HG02973 (cell line): ENCODE data around the gene P4HTM.

Source experiments
- ATAC-seq: cut with Tn5 transposase; IDR thresholded peaks from one replicate; pipeline ENCODE4 v1.9.1; 2021; ENCODE audit warnings: moderate library complexity; ENCODE audit not compliant: unreplicated experiment

The P4HTM gene, protein sequence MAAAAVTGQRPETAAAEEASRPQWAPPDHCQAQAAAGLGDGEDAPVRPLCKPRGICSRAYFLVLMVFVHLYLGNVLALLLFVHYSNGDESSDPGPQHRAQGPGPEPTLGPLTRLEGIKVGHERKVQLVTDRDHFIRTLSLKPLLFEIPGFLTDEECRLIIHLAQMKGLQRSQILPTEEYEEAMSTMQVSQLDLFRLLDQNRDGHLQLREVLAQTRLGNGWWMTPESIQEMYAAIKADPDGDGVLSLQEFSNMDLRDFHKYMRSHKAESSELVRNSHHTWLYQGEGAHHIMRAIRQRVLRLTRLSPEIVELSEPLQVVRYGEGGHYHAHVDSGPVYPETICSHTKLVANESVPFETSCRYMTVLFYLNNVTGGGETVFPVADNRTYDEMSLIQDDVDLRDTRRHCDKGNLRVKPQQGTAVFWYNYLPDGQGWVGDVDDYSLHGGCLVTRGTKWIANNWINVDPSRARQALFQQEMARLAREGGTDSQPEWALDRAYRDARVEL

DNA sequence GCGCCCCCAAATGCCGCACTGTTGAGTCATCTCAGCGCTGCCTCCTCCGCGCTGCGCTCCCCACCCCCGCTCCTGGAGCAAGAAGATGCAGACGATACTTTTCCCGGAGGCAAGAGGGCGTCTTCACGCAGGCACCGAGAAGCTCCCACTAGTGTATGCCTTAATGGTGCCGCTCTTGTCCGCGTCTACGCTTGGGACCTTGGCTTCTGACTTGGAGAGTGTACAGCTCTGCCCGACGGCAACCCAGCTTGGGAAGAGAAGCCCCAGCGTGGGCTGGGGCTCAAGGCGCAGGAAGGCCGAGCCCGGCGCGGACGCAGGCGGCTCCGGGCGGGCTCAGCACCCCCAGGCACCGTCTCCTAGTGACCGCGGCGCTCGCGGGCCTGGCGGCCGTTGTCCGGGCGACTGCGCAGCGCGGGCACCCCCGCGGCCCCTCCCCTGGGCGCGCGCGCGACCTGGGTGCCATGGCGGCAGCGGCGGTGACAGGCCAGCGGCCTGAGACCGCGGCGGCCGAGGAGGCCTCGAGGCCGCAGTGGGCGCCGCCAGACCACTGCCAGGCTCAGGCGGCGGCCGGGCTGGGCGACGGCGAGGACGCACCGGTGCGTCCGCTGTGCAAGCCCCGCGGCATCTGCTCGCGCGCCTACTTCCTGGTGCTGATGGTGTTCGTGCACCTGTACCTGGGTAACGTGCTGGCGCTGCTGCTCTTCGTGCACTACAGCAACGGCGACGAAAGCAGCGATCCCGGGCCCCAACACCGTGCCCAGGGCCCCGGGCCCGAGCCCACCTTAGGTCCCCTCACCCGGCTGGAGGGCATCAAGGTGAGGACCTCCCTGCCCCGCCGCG, at the start of gene P4HTM:
TSS of gene P4HTM (plus strand) at position 446 of the 840 bp plus-strand sequence. CDS start at position 462, 16 bp downstream.
- ATAC-seq = peak; percentile 47

DNA sequence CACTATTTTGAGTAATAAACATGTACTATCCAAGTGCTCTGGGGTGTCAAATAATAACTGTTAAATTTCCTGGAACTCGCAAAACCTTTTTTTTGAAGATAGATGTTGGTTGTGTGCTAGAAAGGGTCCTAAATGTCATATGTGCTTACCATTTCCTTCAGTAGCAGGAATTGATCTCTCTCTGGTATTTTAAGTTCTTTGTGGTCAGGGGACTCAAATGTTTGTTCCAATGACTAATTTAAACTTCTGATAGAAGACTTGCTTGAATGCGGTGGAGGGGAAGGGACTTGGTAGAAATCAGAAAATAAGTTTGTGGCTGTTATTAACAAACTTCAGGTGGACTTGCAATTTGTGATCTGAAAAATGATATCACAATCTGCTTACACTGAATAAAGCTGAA, 44.6 kb upstream of the P4HTM start:
- no peak for ATAC-seq

DNA sequence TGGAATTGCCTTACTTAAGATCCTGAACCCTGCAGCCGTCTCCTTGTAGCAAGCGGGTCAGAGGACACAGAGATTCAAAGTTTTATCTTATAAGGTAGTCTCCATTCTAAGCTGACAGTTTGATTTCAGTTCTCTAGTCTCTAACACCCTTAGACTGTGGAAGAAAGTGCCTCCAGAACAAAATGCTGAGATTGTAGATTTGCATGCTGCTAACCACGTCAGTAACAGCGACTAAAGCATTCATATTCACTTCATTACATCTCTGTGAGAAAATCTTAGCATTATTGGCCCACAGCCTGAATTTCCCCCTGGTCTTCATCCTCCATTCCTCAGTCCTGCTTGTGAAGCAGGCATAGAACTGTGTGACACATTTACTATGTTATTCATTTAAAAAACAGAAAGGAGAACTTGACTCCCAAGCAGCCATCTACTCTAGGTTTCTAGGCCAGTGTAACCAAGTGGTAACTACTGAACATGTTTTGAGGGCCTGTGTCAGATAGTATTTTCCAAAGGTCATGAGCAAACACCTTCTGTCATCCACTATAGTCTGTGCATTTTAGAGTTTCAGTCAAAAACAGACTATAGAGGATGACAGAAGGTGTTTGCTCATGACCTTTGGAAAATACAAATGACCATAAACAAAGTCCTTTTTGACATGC, 44.0 kb upstream of the P4HTM start:
- ATAC-seq = no peak

DNA sequence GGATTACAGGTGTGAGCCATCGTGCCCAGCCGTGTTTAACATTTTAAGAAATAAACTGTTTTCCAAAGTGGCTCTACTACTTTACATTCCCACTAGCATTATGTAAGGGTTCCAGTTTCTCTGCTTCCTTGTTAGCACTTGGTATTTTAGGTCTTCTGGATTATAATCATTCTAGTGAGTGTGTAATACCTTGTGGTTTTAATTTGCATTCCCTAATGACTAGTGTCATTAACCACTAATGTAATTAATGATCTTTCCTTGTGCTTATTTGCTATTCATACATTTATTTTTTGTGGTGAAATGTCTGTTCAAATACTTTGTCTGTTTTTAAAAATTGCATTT, 40.7 kb upstream of the P4HTM start:
- no peak for ATAC-seq

GRCh38 chr3:48950051-48950450, 40.0 kb upstream of the P4HTM start:
- no peak for ATAC-seq

- no peak for ATAC-seq
Observed at GRCh38 chr3:48951764-48952163, 38.3 kb upstream of the P4HTM start.

DNA sequence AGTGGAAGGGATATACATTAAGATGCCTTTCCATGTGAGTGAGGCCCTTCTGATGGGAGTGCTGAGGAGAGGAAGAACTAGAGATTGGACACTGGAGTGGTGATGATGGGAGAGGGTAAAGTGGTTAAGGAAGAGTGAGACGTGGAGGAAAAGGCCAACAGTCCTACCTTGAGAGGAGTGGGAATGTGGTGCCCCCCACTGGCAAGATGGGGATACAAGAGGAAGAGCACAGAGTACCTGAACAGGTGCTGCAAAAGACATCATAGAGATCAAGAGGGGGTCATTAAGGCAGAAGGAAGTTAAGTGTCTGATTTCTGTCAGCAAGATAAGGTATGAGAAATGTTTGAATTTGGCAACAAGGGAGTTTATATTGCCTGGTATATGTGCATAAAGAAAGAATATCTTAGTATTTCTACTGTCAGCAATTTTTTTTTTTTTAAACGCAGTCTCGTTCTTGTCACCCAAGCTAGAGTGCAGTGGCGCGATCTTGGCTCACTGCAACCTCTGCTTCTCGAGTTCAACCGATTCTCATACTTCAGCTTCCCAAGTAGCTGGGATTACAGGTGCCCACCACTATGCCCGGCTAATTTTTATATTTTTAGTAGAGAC, 37.4 kb upstream of the P4HTM start:
- no peak for ATAC-seq

DNA sequence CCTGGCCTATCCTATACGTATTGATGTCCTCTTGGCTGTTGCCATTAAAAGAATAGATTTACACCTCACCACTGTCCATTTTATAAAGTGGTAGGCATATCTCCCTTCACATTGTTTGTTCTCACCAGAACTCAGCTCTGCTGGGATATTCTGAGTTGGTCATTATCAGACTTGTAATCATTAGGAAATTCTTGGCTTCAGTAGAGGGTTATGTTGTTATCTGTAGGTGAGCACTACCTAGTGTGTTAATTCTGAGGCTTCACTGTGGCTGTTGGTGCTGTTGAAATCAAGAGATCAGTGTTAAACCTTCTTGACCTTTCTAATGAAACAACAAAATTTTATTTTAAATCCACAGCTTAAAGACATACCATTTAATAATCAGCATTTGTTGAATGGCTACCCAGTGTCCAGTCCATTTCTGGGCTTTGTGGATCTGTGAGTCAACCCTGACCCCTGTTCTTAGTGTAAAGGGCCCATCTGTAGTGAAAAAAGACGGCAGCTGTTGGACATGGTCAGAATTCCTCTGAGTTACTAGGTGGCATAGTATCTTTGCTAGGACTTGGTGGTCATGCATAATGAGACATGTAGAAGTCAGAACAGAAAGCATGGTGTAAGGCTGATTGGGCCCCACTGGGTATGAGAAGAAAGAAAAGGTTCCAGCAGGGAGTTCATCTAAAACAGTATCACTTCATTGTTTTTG, 32.9 kb upstream of the P4HTM start:
- no peak for ATAC-seq

GRCh38 chr3:48960841-48961413, 29.1 kb upstream of the P4HTM start:
- no peak for ATAC-seq

- ATAC-seq = no peak
Observed at GRCh38 chr3:48962340-48962739, 27.7 kb upstream of the P4HTM start.

DNA sequence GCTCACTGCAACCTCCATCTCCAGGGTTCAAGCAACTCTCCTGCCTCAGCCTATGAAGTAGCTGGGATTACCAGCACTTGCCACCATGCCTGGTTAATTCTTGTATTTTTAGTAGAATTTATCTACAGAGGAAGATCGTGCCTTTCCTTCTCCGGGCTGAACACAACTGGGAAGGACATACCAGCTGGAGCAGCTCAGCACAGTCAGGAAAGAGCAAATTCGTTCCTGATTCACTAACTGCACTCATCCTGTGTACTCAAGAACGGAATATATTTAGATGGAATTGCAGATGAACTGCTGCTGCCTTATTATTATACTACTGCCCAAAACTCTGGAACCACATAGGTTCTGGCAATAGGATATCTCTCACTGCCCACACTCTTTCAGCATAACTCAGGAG, 27.1 kb upstream of the P4HTM start:
- ATAC-seq = no peak

GRCh38 chr3:48963591-48963990, 26.4 kb upstream of the P4HTM start:
- no peak for ATAC-seq

DNA sequence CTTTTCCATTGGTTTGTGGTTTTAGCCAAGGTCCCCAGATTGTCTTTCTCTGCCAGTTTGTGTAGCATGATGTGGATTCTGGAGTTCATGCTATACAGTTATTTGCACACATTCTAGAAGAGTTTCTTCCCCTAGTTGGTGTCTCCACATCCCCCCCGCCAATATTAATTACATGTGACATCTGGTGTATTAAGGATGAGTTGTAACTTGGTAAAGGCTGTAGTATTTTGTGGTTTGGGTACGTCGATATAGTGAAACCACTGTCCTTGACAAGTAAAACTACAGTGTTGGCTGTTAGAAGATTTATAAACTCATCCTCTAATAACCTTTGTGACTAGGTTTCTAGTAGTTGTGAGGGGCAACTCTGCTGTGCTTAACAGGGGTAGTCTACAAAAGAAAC, 23.7 kb upstream of the P4HTM start:
- ATAC-seq = no peak

DNA sequence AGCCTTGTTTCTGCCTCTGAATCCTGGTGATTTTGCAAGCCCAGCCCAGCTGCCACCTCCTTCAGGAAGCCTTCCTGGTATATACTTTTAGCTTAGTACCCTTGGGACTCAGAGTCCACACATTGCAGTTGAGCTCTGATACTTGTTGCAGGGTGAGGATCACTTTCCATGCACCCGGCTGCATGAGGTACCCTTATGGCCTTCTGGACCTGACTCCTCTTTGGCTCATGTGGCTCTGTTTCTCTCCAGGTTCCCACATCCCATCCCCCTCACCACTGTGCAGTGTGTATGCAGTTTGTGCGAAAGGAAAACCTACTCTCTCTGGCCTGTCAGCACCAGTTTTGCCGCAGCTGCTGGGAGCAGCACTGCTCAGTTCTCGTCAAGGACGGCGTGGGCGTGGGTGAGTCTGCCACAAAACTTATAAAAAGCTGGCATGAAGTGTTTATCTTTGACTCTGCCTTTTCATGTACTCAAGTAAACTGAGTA, 23.1 kb upstream of the P4HTM start:
- ATAC-seq = no peak

DNA sequence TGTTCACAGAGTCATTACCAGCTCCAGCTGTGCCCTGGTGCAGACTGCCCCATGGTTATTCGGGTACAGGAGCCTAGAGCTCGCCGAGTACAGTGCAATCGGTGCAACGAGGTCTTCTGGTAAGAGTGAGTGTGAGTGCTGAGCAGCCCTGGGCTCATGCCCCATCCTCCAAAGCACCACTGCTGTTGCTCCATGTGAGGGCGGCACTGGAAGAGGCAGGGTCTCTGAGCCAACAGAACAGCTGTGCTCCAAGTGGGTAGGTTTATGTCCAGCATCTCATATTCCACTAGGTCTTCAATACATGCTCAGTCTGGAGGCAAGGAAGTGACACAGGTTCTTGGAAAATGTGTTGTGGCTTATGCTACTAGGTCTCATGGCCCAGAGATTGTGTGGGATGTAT, 19.5 kb upstream of the P4HTM start:
- no peak for ATAC-seq

- no peak for ATAC-seq
Observed at GRCh38 chr3:48974076-48974864, 15.8 kb upstream of the P4HTM start.

DNA sequence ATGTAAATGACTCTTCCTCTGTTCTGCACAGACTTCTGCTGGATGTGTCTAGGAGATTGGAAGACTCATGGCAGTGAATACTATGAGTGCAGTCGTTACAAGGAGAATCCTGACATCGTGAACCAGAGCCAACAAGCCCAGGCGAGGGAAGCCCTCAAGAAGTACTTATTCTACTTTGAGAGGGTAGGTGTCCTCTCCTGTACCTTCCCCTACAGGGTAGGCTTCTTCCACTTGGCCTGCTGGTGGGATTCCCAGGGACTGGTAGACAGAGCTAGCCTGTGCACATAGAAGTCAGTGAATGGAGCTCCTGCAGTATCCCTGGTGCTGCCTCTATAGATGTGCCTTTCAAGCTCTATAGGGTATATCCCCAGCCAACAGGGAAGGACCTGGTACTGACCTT, 10.6 kb upstream of the P4HTM start:
- no peak for ATAC-seq

GRCh38 chr3:48980295-48980694, 9.7 kb upstream of the P4HTM start:
- ATAC-seq = no peak

DNA sequence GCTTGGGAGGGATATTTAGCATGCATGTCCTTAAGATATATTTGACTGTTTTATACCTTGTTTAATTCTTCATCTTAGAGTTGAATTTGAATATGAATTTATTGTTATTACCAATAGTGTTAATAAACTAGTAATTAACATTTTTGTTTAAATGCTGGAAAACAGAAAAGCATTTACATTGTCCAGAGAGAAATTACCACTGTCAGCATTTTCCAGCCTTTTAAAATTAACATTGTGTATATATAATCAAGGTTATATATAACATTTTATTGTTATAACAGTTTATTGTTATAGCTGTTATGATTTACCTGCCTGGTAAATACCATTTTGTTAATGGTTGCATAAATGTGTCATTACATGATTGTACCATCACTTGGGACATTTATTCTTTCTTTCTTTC, 8.0 kb upstream of the P4HTM start:
- ATAC-seq = no peak
